ENCODE measurements around the gene RC3H1. TPM values are rescaled to one million over a fixed set of nuclear protein-coding genes. Genes with fewer than 3 reads are reported as not detected.
"Not testable (repeated sequence)": the region's sequence is repeated elsewhere in the genome, so short reads cannot be mapped to it uniquely, and the experiment has no call there.

Gene RC3H1
- total RNA-seq, 1 experiment from 2014 or later: 29.2 TPM

DNA sequence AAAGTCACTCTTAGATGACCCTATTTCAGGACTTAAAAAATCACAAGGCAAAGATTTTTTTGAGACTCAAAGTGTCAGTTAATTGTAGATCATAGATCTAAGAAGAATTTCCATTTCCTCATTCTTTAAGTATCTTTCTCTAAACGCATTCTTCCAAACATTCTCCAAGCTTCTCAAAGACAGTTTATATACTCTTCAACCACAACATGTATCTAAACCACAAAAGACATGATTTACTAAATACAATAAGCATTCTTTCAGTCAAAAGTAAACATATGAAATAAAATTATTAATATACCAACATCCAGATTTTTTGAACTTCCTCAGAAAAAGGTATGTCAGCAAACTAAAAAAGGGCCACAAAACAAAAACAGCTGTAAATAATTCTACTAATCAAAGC, 24.4 kb downstream of the RC3H1 start:
- DNase-seq: no peak
- Mint-ChIP-seq H3K9me3 (ENCODE audit: unreplicated experiment) (no peaks in the 10 kb centered on the region), H3K4me1 (ENCODE audit: low read depth, unreplicated experiment) (no peaks in the 10 kb centered on the region), H3K36me3 (ENCODE audit: insufficient read depth, unreplicated experiment) (peaks cover 26% of the 10 kb centered on the region), H3K4me3 (ENCODE audit: unreplicated experiment) (no peak overlapping the region), H3K27me3 (ENCODE audit: insufficient read depth, unreplicated experiment) (no peaks in the 10 kb centered on the region), H3K27ac (ENCODE audit: unreplicated experiment) (no peak overlapping the region)
- Histone ChIP-seq H3K9me3 (no peaks in the 10 kb centered on the region), H3K36me3 (ENCODE audit: control insufficient read depth, insufficient read depth, low read length) (no peaks in the 10 kb centered on the region), H3K27me3 (replicated peaks; ENCODE audit: control insufficient read depth, insufficient read depth, low read length) (no peaks in the 10 kb centered on the region), H3K4me1 (no peaks in the 10 kb centered on the region), H3K4me3 (ENCODE audit: low read depth, low read length) (no peak overlapping the region)
- TF ChIP-seq, protein P1, sequence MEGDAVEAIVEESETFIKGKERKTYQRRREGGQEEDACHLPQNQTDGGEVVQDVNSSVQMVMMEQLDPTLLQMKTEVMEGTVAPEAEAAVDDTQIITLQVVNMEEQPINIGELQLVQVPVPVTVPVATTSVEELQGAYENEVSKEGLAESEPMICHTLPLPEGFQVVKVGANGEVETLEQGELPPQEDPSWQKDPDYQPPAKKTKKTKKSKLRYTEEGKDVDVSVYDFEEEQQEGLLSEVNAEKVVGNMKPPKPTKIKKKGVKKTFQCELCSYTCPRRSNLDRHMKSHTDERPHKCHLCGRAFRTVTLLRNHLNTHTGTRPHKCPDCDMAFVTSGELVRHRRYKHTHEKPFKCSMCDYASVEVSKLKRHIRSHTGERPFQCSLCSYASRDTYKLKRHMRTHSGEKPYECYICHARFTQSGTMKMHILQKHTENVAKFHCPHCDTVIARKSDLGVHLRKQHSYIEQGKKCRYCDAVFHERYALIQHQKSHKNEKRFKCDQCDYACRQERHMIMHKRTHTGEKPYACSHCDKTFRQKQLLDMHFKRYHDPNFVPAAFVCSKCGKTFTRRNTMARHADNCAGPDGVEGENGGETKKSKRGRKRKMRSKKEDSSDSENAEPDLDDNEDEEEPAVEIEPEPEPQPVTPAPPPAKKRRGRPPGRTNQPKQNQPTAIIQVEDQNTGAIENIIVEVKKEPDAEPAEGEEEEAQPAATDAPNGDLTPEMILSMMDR (IDR thresholded peaks at IDR 0.05; ENCODE audit: insufficient read depth in 1 of 2, low read depth in 1 of 2, low read length in 1 of 2, severe bottlenecking in 1 of 2, unreplicated experiment in 1 of 2): no peak
- intact Hi-C loops (cut with micrococcal nuclease; ENCODE audit: unreplicated experiment): no loop called here
- ChIA-PET CTCF (no interaction called here), POLR2A (no interaction called here)
- no TSS peak for BruUV-seq (replicated peaks)

DNA sequence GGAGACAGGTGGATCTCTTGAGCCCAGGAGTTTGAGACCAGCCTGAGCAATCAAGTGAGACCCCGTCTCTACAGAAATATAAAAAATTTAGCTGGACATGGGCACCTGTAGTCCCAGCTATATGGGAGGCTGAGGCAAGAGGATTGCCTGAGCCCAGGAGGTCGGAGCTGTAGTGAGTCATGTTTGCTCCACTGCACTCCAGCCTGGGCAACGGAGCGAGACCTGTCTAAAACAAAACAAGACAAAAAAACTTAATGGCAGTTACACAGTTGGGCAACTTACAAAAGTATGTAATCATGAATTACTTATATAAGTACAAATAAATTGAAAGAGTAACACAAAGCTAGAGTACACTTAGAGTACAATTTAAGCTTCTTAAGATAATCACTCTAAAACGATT, 25.2 kb downstream of the RC3H1 start:
- intact Hi-C loops (cut with micrococcal nuclease; ENCODE audit: unreplicated experiment): no loop called here
- TF ChIP-seq, protein P1 (IDR thresholded peaks at IDR 0.05; ENCODE audit: insufficient read depth in 1 of 2, low read depth in 1 of 2, low read length in 1 of 2, severe bottlenecking in 1 of 2, unreplicated experiment in 1 of 2): no peak
- H3K4me3 ChIP-seq (ENCODE audit: low read depth, low read length): no peak overlapping the region
- Mint-ChIP-seq H3K27ac (ENCODE audit: unreplicated experiment) (no peak overlapping the region), H3K4me3 (ENCODE audit: unreplicated experiment) (no peak overlapping the region), H3K9me3 (ENCODE audit: unreplicated experiment) (no peaks in the 10 kb centered on the region), H3K36me3 (ENCODE audit: insufficient read depth, unreplicated experiment) (peaks cover 34% of the 10 kb centered on the region), H3K27me3 (ENCODE audit: insufficient read depth, unreplicated experiment) (no peaks in the 10 kb centered on the region), H3K4me1 (ENCODE audit: low read depth, unreplicated experiment) (no peaks in the 10 kb centered on the region)
- no peak for DNase-seq
- no peaks in the 10 kb centered on the region for H3K36me3 ChIP-seq (ENCODE audit: control insufficient read depth, insufficient read depth, low read length)
- no peaks in the 10 kb centered on the region for H3K27me3 ChIP-seq (replicated peaks; ENCODE audit: control insufficient read depth, insufficient read depth, low read length)
- ChIA-PET CTCF (no interaction called here), POLR2A (no interaction called here)
- no TSS peak for BruUV-seq (replicated peaks)
- H3K4me1 ChIP-seq: no peaks in the 10 kb centered on the region
- H3K9me3 ChIP-seq: no peaks in the 10 kb centered on the region

DNA sequence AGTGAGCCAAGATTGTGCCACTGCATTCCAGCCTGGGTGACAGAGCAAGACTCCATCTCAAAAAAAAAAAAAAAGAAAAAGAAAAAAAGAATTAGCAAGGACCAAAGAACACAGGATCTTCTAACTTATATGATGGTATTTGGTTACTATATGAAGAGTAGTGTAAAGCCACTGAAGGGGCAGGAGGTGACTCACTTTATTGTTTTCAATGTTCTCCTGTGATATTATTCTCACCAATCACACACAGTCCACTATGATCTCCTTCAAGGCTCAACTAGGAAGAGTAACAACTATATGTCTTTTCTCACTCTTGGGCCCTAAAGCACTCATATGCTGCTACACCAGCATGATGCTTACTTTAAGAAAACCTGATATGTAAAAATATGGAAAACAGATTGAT, 26.7 kb downstream of the RC3H1 start:
- Mint-ChIP-seq H3K4me1 (ENCODE audit: low read depth, unreplicated experiment) (no peaks in the 10 kb centered on the region), H3K4me3 (ENCODE audit: unreplicated experiment) (no peak overlapping the region), H3K9me3 (ENCODE audit: unreplicated experiment) (no peaks in the 10 kb centered on the region), H3K27ac (ENCODE audit: unreplicated experiment) (no peak overlapping the region), H3K36me3 (ENCODE audit: insufficient read depth, unreplicated experiment) (peaks cover 44% of the 10 kb centered on the region), H3K27me3 (ENCODE audit: insufficient read depth, unreplicated experiment) (no peaks in the 10 kb centered on the region)
- no TSS peak for BruUV-seq (replicated peaks)
- CTCF ChIA-PET: interaction anchor here (0.6 kb wide), 1 partner anchor 89 kb away, joined by 3 read pairs; no protein-coding TSS in a partner anchor
- H3K4me3 ChIP-seq (ENCODE audit: low read depth, low read length): no peak overlapping the region
- H3K36me3 ChIP-seq (ENCODE audit: control insufficient read depth, insufficient read depth, low read length): no peaks in the 10 kb centered on the region; the same call in 1 of the 2 replicates
- POLR2A ChIA-PET: no interaction called here
- no peaks in the 10 kb centered on the region for H3K9me3 ChIP-seq
- intact Hi-C loops (cut with micrococcal nuclease; ENCODE audit: unreplicated experiment): no loop called here
- TF ChIP-seq, protein P1 (IDR thresholded peaks at IDR 0.05; ENCODE audit: insufficient read depth in 1 of 2, low read depth in 1 of 2, low read length in 1 of 2, severe bottlenecking in 1 of 2, unreplicated experiment in 1 of 2): no peak
- H3K4me1 ChIP-seq: no peaks in the 10 kb centered on the region
- DNase-seq: no peak
- no peaks in the 10 kb centered on the region for H3K27me3 ChIP-seq (replicated peaks; ENCODE audit: control insufficient read depth, insufficient read depth, low read length)

DNA sequence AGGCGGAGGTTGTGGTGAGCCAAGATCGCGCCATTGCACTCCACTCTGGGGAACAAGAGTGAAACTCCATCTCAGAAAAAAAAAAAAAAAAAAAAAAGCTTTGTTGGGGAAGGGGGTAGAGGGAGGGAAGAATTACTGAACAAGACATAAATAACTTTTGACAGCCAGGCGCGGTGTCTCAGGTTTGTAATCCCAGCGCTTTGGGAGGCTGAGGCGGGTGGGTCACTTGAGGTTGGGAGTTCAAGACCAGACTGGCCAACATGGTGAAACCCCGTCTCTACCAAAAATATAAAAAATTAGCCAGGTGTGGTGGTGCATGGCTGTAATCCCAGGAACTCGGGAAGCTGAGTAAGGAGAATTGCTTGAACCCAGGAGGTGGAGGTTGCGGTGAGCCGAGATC, 28.2 kb downstream of the RC3H1 start:
- intact Hi-C loops (cut with micrococcal nuclease; ENCODE audit: unreplicated experiment); H3K36me3 ChIP-seq (ENCODE audit: control insufficient read depth, insufficient read depth, low read length); BruUV-seq (replicated peaks); H3K4me3 Mint-ChIP-seq (ENCODE audit: unreplicated experiment); H3K9me3 ChIP-seq; H3K4me1 ChIP-seq; H3K27me3 ChIP-seq (replicated peaks; ENCODE audit: control insufficient read depth, insufficient read depth, low read length); H3K4me1 Mint-ChIP-seq (ENCODE audit: low read depth, unreplicated experiment); H3K4me3 ChIP-seq (ENCODE audit: low read depth, low read length); H3K9me3 Mint-ChIP-seq (ENCODE audit: unreplicated experiment); H3K27ac Mint-ChIP-seq (ENCODE audit: unreplicated experiment); POLR2A ChIA-PET; DNase-seq; H3K27me3 Mint-ChIP-seq (ENCODE audit: insufficient read depth, unreplicated experiment): not testable (repeated sequence)
- H3K36me3 Mint-ChIP-seq (ENCODE audit: insufficient read depth, unreplicated experiment): peaks cover 44% of the 10 kb centered on the region
- CTCF ChIA-PET: interaction anchor here (0.7 kb wide), 2 partner anchors 699 to 739 kb away, joined by 4 to 7 read pairs; no protein-coding TSS in a partner anchor
